GM21529 (cell line): ENCODE measurements around the gene SLAMF6.
"Not testable (repeated sequence)": the region's sequence is repeated elsewhere in the genome, so short reads cannot be mapped to it uniquely, and the experiment has no call there.

ENCODE experiments used
- ATAC-seq: cut with Tn5 transposase; IDR thresholded peaks from one replicate; pipeline ENCODE4 v1.9.1; 2021; ENCODE audit not compliant: unreplicated experiment

The SLAMF6 gene

GRCh38 chr1:160515908-160516307 lies 7.1 kb downstream of the SLAMF6 start:
- ATAC-seq: not testable (repeated sequence)

DNA sequence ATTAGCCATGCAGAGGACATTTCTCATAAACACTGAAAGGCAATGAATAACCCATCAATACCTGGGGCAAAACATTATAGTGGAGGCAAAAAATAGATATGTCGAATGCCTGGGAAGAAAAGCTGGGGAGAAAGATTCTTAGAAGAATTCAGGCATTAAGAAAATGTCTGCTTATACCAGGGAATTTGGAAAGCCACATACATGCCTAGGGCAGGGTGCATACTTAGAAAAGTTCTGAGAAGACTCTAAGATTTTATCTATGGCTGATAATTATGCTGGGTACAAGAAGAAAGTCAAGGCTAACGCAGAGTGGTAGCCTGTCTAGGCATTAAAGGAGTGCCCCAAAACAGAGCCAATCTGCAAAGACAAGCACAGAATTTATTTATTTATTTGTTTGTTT lies 18.4 kb downstream of the SLAMF6 start:
- ATAC-seq: no peak

DNA sequence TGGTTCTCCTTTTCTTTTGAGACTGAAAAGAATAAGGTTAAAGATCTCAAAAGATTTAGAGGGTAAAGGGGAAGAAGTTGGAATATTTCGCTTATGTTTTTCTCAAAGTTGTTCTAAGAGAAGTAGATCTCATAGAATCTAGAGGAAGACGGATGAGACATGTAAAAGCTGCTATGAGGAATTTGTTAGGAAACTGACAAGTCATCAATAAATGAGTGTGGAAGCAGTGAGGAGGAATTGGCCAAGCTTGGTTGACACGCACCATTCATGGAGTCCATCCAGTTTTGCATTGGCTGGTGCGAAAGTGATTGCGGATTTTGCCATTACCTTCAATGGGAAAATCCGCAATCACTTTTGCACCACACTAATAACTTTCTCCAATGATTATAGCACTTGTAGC lies 20.0 kb downstream of the SLAMF6 start:
- ATAC-seq: no peak

DNA sequence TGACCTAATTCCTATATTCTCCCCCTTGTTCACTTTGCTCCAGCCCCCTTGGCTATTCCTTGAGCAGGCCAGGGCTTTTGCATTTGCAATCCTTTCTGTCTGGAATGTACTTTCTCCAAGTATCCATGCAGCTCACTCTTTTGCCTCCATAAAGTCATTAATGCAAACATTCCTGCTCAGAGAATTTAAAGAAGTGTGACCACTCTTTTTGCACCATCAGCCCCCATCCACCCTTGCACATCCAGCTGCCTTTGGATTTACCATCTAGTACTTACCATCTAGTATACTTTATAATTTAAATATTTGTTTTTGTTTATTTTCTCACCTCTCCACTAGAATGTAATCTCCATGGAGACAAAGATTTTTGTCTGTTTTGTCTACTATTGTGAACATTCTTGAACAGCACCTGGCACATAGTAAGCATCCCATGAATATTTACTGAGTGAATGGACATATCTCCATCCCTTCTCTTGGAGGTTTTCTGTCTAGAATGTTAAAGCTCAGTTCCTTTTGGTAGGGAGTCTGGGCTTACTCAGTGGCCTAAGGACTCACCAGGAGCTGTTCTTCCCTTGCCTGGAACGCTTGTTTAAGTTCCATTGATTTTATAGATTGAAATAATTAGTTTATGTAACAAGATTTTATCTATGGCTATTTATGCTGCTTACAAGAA lies 22.6 kb downstream of the SLAMF6 start:
- ATAC-seq: no peak

DNA sequence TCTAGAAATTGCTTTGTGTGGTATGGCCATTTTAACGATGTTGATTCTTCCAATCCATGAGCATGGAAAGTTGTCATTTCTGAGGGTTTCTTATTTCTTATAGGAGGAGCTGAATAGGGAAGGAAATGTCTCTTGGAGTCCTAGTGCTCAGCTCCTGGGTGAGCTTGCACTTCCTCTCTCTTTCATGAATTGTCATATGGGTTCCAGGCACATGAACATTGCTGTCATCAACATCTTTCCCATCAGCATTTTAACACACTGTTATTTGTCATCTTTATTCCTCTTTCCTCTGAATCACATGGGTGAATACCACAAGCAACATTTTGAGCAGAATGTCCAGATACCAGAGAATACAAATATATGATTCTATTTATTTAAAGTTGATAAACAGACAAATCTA lies 23.4 kb downstream of the SLAMF6 start:
- ATAC-seq: no peak

DNA sequence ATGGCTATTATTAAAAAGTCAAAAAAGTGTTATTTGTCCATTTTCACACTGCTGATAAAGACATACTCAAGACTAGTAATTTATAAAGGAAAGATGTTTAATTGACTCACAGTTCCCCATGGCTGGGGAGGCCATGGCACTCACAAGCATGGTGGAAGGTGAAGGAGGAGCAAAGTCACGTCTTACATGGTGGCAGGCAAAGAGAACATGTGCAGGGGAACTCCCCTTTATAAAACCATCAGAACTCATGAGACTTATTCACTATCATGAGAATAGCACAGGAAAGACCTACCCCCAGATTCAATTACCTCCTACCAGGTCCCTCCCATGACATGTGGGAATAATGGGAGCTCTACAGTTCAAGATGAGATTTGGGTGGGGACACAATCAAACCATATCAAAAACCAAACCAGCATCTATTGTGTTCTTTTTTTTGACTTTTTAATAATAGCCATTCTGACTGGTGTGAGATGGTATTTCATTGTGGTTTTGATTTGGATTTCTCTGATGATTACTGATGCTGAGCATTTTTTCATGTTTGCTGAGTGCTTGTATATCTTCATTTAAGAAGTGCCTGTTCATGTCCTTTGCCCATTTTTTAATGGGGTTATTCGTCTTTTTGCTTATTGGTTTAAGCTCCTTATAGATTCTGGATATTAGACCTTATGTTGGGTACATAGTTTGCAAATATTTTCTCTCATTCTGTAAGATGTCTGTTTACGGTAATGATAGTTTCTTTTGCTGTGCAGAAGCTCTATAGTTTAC lies 24.6 kb downstream of the SLAMF6 start:
- ATAC-seq: not testable (repeated sequence)

GRCh38 chr1:160496334-160496733 lies 26.7 kb downstream of the SLAMF6 start:
- no peak for ATAC-seq

- no peak for ATAC-seq
Measured at GRCh38 chr1:160494620-160495019, 28.4 kb downstream of the SLAMF6 start.

GRCh38 chr1:160492617-160493016 lies 30.4 kb downstream of the SLAMF6 start:
- ATAC-seq: no peak

DNA sequence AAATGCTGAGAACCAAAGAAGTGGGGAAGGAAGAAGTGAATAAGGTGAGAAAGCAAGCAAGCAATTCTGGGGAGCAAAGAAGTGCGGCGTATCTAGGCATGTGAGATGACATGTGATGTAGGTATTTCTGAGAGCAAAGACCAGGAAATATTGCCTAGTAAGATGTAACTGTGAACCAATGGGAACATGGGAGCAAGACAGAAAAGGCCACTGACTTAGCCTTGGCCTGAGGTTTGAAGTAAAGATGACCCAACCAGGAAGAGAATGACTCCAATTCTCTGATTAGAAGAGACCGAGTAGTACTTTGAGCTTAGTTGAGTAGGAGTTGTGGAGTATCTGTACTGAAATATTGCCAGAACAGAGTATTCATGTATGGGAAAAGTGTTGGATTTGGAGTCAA lies 31.1 kb downstream of the SLAMF6 start:
- ATAC-seq: no peak

- ATAC-seq: no peak
Measured at GRCh38 chr1:160491017-160491416, 32.0 kb downstream of the SLAMF6 start.

- ATAC-seq: no peak
Measured at GRCh38 chr1:160489513-160490261, 33.4 kb downstream of the SLAMF6 start.

- no peak for ATAC-seq
Measured at GRCh38 chr1:160488347-160489058, 34.6 kb downstream of the SLAMF6 start.

DNA sequence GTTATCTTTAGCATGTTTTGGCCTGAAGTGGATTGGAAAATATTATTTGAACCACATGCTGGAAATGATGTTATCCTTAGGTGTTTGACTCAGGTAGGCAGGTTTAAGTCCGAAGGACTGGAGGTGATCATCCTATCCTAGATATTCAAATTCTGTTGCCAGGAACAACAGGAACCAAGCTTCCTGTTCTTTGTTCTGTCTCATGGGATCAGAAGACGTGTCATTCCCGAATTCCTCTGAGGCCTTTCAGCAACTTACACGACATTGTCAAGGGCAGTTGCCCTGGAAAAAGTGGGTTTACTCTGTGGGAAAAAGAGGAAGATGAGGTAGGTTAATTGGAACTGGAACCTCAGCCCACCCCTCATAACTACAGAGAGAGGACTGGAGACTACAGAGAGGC lies 36.6 kb downstream of the SLAMF6 start:
- no peak for ATAC-seq

- no peak for ATAC-seq
Measured at GRCh38 chr1:160483505-160484185, 39.4 kb downstream of the SLAMF6 start.

- ATAC-seq: no peak
Measured at GRCh38 chr1:160481979-160482596, 41.0 kb downstream of the SLAMF6 start.

DNA sequence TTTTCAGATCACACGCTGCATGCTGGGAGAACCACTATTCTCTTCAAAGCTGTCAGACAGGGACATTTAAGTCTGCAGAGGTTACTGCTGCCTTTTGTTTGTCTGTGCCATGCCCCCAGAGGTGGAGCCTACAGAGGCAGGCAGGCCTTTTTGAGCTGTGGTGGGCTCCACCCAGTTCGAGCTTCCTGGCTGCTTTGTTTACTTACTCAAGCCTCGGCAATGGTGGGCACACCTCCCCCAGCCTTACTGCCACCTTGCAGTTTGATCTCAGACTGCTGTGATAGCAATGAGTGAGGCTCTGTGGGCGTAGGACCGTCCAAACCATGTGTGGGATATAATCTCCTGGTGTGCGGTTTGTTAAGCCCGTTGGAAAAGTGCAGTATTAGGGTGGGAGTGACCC lies 42.3 kb downstream of the SLAMF6 start:
- not testable (repeated sequence) for ATAC-seq

- ATAC-seq: not testable (repeated sequence)
Measured at GRCh38 chr1:160479091-160479490, 44.0 kb downstream of the SLAMF6 start.

GRCh38 chr1:160474392-160475242 lies 48.4 kb downstream of the SLAMF6 start:
- ATAC-seq: peak; percentile 66
